ENCODE data around the gene NSUN2.

NSUN2 gene

DNA sequence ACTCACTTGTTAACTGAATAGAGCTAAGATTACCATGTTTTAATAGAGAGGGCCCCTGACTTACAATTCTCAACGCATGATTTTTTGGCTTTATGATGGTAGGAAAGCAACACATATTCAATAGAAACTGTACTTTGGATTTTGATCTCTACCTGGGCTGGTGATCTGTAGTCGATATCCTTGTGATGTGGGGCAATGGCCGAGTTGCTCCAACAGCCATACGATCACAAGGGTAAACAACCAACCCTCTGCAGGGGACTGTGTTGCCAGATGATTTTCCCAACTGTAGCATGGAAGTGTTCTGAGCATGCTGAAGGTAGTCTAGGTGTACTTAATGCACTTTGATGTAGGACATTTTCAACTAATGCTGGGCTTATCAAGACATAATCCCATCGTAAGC lies 36.5 kb downstream of the NSUN2 start:
- Histone ChIP-seq H3K9me3 (ENCODE audit: low read length) (no peaks in the 10 kb centered on the region), H3K4me1 (ENCODE audit: insufficient read depth, low read length) (no peaks in the 10 kb centered on the region), H3K4me3 (ENCODE audit: low read length) (no peak overlapping the region), H2AFZ (ENCODE audit: low read depth, low read length) (no peak overlapping the region), H3K27me3 (ENCODE audit: insufficient read depth, low read length) (no peaks in the 10 kb centered on the region), H3K36me3 (ENCODE audit: insufficient read depth, low read length) (peaks cover 48% of the 10 kb centered on the region)

DNA sequence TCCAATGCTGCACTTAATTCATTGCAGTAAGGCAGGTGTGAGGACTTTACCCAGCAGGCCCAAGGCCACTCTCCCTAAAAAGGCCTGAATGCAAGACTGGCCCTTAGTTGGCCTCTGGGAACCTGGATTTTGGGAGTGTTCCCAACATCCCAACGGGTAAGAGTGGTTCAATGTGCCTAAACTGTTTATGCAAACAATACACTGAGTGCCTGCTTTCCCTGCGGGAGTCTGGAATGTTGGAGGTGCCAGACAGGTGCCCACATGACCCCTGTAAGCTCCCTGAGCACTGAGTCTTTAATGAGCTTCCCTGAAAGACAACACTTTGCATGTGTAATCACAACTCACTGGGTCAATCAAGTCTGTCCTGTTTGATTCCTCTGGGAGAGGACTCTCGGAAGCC lies 37.4 kb downstream of the NSUN2 start:
- no peaks in the 10 kb centered on the region for H3K4me1 ChIP-seq (ENCODE audit: insufficient read depth, low read length)
- no peaks in the 10 kb centered on the region for H3K9me3 ChIP-seq (ENCODE audit: low read length)
- H3K4me3 ChIP-seq (ENCODE audit: low read length) = no peak overlapping the region
- no peaks in the 10 kb centered on the region for H3K27me3 ChIP-seq (ENCODE audit: insufficient read depth, low read length)
- peaks cover 41% of the 10 kb centered on the region for H3K36me3 ChIP-seq (ENCODE audit: insufficient read depth, low read length)
- H2AFZ ChIP-seq (ENCODE audit: low read depth, low read length) = no peak overlapping the region

- peaks cover 31% of the 10 kb centered on the region for H3K36me3 ChIP-seq (ENCODE audit: insufficient read depth, low read length)
- no peaks in the 10 kb centered on the region for H3K9me3 ChIP-seq (ENCODE audit: low read length)
- H3K27me3 ChIP-seq (ENCODE audit: insufficient read depth, low read length) = no peaks in the 10 kb centered on the region
- no peak overlapping the region for H2AFZ ChIP-seq (ENCODE audit: low read depth, low read length)
- H3K4me3 ChIP-seq (ENCODE audit: low read length) = no peak overlapping the region
- no peaks in the 10 kb centered on the region for H3K4me1 ChIP-seq (ENCODE audit: insufficient read depth, low read length)
Measured at GRCh38 chr5:6594066-6594465, 38.8 kb downstream of the NSUN2 start.

DNA sequence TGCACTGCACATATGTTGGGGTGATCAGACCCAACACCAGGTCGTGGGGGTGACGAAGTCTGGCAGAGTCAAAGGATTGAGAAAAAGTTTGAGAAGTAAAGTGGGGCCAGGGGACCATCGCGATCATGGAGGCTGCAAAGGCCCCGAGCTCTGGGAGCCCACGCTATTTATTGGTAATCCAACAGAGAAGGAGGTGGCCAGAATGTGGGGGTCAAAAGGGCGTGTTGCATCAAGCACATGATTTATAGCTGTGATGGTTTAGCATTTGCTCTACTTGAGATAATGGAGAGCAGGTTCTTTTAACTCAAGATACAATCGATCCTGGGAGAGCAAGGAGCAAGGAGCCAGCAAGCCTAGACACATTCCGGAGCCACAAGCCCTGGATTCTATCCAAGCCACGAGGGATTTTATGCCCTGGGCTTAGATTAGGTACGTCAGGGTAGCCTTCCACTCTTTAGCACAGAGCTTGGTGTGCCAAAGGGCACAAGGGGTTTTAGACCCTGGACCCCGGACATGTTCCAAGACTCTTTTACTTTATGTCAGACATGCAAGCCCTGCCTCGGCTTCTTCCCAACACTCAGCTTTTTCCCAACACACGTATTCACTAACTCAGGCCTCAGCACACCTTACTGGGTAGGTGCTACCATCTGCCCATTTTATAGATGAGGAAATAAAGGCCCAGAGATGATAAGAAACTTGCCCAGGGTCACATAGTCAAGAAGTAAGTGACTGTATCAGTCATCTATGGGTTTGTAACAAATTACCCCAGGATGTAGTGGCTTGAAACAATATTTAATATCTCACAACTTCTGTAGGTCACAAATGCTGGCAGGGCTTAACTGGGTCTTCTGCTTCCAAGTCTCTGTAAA lies 39.5 kb downstream of the NSUN2 start:
- H3K4me1 ChIP-seq (ENCODE audit: insufficient read depth, low read length) = no peaks in the 10 kb centered on the region
- H3K27me3 ChIP-seq (ENCODE audit: insufficient read depth, low read length) = no peaks in the 10 kb centered on the region
- H3K9me3 ChIP-seq (ENCODE audit: low read length) = no peaks in the 10 kb centered on the region
- H2AFZ ChIP-seq (ENCODE audit: low read depth, low read length) = no peak overlapping the region
- H3K36me3 ChIP-seq (ENCODE audit: insufficient read depth, low read length) = peaks cover 25% of the 10 kb centered on the region
- no peak overlapping the region for H3K4me3 ChIP-seq (ENCODE audit: low read length)

DNA sequence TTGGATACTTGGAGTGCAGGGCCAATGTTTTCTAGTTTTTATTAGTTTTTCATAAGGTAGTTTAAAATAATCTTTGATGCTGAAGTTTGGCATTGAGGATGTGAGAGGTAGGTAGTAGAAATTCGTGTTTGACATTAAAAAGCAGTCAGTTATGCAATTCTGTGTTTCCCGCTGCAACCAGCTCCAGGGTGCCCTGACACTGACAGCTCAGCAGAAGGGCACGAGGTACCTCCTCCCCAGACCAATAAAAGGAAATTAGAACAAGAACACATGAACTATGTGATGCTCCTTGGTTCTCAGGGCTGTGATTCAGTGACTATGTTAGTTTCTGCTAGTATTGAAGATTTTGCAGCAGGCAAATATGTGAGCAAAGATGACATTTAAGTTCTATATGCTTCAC lies 40.2 kb downstream of the NSUN2 start:
- no peak overlapping the region for H3K4me3 ChIP-seq (ENCODE audit: low read length)
- H3K36me3 ChIP-seq (ENCODE audit: insufficient read depth, low read length) = peaks cover 17% of the 10 kb centered on the region
- H3K27me3 ChIP-seq (ENCODE audit: insufficient read depth, low read length) = no peaks in the 10 kb centered on the region
- H3K9me3 ChIP-seq (ENCODE audit: low read length) = no peaks in the 10 kb centered on the region
- H2AFZ ChIP-seq (ENCODE audit: low read depth, low read length) = no peak overlapping the region
- H3K4me1 ChIP-seq (ENCODE audit: insufficient read depth, low read length) = no peaks in the 10 kb centered on the region

DNA sequence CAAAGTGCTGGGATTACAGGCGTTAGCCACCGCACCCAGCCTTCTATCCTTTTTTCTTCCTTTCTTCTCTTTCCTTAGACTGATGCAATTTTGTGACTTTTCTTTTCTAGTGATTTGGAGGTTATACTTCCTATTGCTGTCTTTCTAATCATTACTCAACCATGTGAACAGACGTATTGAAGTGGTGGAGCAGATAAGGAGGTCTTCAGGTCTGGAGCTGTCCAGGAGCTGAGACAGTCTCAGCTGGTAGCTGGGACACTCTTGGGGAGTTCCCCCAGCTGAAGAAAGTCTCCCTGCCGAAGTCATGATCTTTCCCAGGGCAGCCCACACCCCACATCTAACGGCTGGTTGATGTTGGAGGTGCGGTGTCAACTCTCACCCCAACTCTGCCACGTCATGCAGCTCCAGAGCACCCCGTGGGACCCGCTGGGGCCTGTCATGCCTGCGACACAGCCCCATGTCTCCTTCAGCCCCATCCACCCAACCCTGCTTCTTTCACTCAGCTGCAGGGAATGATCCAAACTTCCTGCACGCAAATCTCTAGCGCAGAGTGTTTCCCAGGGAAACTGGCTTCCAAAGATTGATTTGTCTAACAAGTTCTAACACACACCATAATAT lies 41.1 kb downstream of the NSUN2 start:
- Histone ChIP-seq H2AFZ (ENCODE audit: low read depth, low read length) (no peak overlapping the region), H3K36me3 (ENCODE audit: insufficient read depth, low read length) (peaks cover 10% of the 10 kb centered on the region), H3K4me1 (ENCODE audit: insufficient read depth, low read length) (no peaks in the 10 kb centered on the region), H3K27me3 (ENCODE audit: insufficient read depth, low read length) (no peaks in the 10 kb centered on the region), H3K9me3 (ENCODE audit: low read length) (no peaks in the 10 kb centered on the region), H3K4me3 (ENCODE audit: low read length) (no peak overlapping the region)

DNA sequence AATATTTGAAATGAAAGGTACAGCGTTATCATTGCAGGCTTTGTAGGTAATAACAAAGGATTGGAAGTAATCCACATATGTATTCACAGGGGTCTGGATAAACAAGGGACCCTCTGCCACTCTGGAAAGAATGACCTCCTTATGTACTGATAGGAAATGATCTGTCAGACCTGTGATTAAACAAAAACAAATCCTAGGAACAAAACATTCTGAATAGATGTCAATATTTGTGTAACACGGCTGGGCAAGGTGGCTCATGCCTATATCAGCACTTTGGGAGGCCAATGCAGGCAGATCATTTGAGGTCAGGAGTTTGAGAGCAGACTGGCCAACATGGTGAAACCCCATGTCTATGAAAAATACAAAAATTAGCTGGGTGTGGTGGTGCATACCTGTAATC lies 42.3 kb downstream of the NSUN2 start:
- H3K4me3 ChIP-seq (ENCODE audit: low read length) = no peak overlapping the region
- H3K9me3 ChIP-seq (ENCODE audit: low read length) = no peaks in the 10 kb centered on the region
- H3K4me1 ChIP-seq (ENCODE audit: insufficient read depth, low read length) = no peaks in the 10 kb centered on the region
- H2AFZ ChIP-seq (ENCODE audit: low read depth, low read length) = no peak overlapping the region
- H3K27me3 ChIP-seq (ENCODE audit: insufficient read depth, low read length) = peaks cover 9% of the 10 kb centered on the region
- H3K36me3 ChIP-seq (ENCODE audit: insufficient read depth, low read length) = no peaks in the 10 kb centered on the region

- H3K4me1 ChIP-seq (ENCODE audit: insufficient read depth, low read length) = no peaks in the 10 kb centered on the region
- no peaks in the 10 kb centered on the region for H3K9me3 ChIP-seq (ENCODE audit: low read length)
Measured at GRCh38 chr5:6587171-6587570, 45.7 kb downstream of the NSUN2 start.

DNA sequence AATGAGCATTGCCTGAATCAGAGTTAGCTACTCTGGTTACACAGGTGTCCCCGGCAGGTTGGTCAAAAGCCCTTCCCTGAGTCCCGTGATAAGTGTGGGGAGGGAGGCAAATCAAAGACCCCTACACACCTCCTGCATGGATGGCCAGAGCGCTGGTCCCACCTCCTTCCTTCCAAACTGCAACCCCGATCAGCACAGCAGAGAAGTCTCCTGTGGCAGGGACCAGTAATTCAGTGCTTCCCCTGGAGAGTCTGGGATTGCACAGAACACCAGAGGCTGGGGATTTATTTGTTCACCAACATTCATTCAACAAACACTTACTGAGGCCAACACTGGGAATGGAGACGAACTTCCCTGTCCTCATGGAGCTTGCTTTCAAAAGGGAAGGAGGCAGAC lies 46.2 kb downstream of the NSUN2 start:
- Histone ChIP-seq H3K4me3 (ENCODE audit: low read length) (no peak overlapping the region), H2AFZ (ENCODE audit: low read depth, low read length) (no peak overlapping the region), H3K36me3 (ENCODE audit: insufficient read depth, low read length) (no peaks in the 10 kb centered on the region), H3K27me3 (ENCODE audit: insufficient read depth, low read length) (peaks cover 46% of the 10 kb centered on the region), H3K4me1 (ENCODE audit: insufficient read depth, low read length) (no peaks in the 10 kb centered on the region), H3K9me3 (ENCODE audit: low read length) (no peaks in the 10 kb centered on the region)

More at GRCh38 chr5:6587171-6587570, 45.7 kb downstream of the NSUN2 start:
- H3K4me3 ChIP-seq (ENCODE audit: low read length) = no peak overlapping the region
- H2AFZ ChIP-seq (ENCODE audit: low read depth, low read length) = no peak overlapping the region
- H3K36me3 ChIP-seq (ENCODE audit: insufficient read depth, low read length) = no peaks in the 10 kb centered on the region
- H3K27me3 ChIP-seq (ENCODE audit: insufficient read depth, low read length) = peaks cover 41% of the 10 kb centered on the region

DNA sequence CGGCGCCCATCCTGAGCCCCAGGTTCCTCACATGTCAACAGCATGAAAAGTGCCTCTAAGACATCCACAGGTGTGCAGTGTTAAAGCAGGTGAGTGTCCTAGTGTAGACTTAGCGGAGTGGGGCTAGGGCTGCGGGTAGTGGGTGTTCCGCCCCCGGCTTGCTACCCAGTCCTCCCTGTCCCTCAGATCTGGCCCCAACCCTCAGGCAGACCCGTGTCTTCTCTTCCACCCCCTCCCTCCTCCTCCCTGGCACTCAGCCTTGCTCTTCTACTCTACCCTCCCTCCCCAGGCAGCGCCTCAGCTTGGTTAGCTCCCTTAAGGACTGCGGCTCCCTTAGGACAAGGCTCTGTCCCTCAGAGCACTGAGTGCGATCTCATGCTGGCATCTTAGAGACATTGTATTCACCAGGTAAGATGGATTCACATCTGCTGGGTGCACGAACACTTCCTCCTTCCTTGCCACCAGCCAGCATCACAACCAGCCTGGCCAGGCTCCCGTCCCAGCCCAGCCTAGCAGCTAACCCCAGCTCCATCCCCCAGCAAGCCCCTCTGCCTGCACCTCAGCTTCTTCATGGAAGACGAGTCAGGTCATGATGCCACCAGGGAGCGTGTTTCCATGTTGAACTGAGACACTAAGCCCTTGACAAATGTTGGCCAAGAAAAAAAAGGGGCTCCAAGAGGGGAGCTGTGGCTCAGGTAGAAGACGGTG lies 46.8 kb downstream of the NSUN2 start:
- no peak overlapping the region for H3K4me3 ChIP-seq (ENCODE audit: low read length)
- no peaks in the 10 kb centered on the region for H3K9me3 ChIP-seq (ENCODE audit: low read length)
- H3K27me3 ChIP-seq (ENCODE audit: insufficient read depth, low read length) = peaks cover 51% of the 10 kb centered on the region
- H2AFZ ChIP-seq (ENCODE audit: low read depth, low read length) = no peak overlapping the region
- no peaks in the 10 kb centered on the region for H3K4me1 ChIP-seq (ENCODE audit: insufficient read depth, low read length)
- no peaks in the 10 kb centered on the region for H3K36me3 ChIP-seq (ENCODE audit: insufficient read depth, low read length)

DNA sequence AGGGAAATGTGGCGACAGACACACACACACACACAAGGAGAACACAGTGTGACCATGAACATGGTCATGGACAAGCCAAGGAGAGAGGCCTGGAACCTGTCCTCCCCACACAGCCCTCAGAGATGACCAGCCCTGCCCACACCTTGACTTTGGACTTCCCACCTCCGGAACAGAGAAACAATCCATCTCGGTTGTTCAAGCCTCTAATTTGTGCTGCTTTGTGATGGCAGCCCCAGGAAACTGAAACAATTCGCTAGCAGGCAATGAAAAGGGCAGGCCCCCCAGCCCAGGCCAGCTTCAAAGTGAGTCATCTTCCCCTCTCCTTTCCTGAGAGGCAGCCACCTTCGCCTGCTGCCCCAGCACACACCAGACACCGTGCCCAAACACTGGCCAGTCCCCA lies 47.7 kb downstream of the NSUN2 start:
- Histone ChIP-seq H3K36me3 (ENCODE audit: insufficient read depth, low read length) (no peaks in the 10 kb centered on the region), H3K27me3 (ENCODE audit: insufficient read depth, low read length) (peaks cover 55% of the 10 kb centered on the region), H2AFZ (ENCODE audit: low read depth, low read length) (no peak overlapping the region), H3K9me3 (ENCODE audit: low read length) (no peaks in the 10 kb centered on the region), H3K4me3 (ENCODE audit: low read length) (no peak overlapping the region), H3K4me1 (ENCODE audit: insufficient read depth, low read length) (no peaks in the 10 kb centered on the region)

DNA sequence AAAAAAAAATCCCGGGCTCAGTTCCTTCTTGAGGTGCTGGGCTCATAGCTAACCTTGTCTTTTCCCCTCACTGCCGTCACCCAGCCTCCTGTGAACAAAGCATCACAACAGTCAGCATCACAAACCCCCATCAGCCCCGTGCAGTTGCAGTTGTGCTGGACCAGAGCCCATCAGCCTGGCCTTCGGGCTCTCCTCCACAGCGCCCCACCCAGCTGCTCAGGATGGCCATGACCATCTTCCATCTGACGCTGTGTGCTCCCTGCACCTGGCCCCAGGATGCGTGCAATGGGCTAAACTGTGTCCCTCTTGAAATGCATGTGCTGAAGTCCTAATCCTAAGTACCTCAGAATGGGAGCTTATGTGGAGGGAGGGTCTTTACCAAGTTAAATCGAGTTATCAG lies 48.1 kb downstream of the NSUN2 start:
- H3K4me3 ChIP-seq (ENCODE audit: low read length) = no peak overlapping the region
- no peaks in the 10 kb centered on the region for H3K9me3 ChIP-seq (ENCODE audit: low read length)
- no peak overlapping the region for H2AFZ ChIP-seq (ENCODE audit: low read depth, low read length)
- H3K27me3 ChIP-seq (ENCODE audit: insufficient read depth, low read length) = peaks cover 56% of the 10 kb centered on the region
- H3K36me3 ChIP-seq (ENCODE audit: insufficient read depth, low read length) = no peaks in the 10 kb centered on the region
- H3K4me1 ChIP-seq (ENCODE audit: insufficient read depth, low read length) = no peaks in the 10 kb centered on the region

GRCh38 chr5:6584101-6584645 lies 48.7 kb downstream of the NSUN2 start:
- Histone ChIP-seq H3K27me3 (ENCODE audit: insufficient read depth, low read length) (peaks cover 58% of the 10 kb centered on the region), H3K9me3 (ENCODE audit: low read length) (no peaks in the 10 kb centered on the region), H3K36me3 (ENCODE audit: insufficient read depth, low read length) (no peaks in the 10 kb centered on the region), H2AFZ (ENCODE audit: low read depth, low read length) (no peak overlapping the region), H3K4me3 (ENCODE audit: low read length) (no peak overlapping the region), H3K4me1 (ENCODE audit: insufficient read depth, low read length) (no peaks in the 10 kb centered on the region)
